ENCODE results near the gene RABGAP1L.
"Not testable (repeated sequence)": the region's sequence is repeated elsewhere in the genome, so short reads cannot be mapped to it uniquely, and the experiment has no call there.

- not testable (repeated sequence) for TF ChIP-seq POLR2AphosphoS5, POLR2A (IDR thresholded peaks at IDR 0.05)
Observed at GRCh38 chr1:174617905-174618304, 458.6 kb downstream of the RABGAP1L start.

All from gastroesophageal sphincter (tissue), 2 donors.